NT2/D1 (cell line): ENCODE data around the gene FARP1.
"Not testable (repeated sequence)": the region's sequence is repeated elsewhere in the genome, so short reads cannot be mapped to it uniquely, and the experiment has no call there.

Experiments
- DNase-seq: peaks from one replicate; pipeline ENCODE4 v3.0.0-alpha.2; 2011; ENCODE audit warnings: low read depth, low spot score
- H3K27me3 ChIP-seq: 2 replicates; pipeline ENCODE4 v1.6.0; 2011; ENCODE audit warnings: mild to moderate bottlenecking; ENCODE audit not compliant: insufficient read length, insufficient read depth
- H3K36me3 ChIP-seq: 2 replicates; pipeline ENCODE4 v1.6.1; 2011; ENCODE audit warnings: mild to moderate bottlenecking, low read length, mixed read lengths; ENCODE audit not compliant: insufficient read depth, insufficient read length
- H3K4me1 ChIP-seq: 2 replicates; pipeline ENCODE4 v1.5.1; 2011; ENCODE audit not compliant: insufficient read depth, insufficient read length
- H3K4me3 ChIP-seq: 2 replicates; pipeline ENCODE4 v1.5.1; 2011; ENCODE audit warnings: low read depth; ENCODE audit not compliant: insufficient read length
- H3K9ac ChIP-seq: 2 replicates; pipeline ENCODE4 v1.6.0; 2011; ENCODE audit warnings: low read depth; ENCODE audit not compliant: insufficient read length
- H3K9me3 ChIP-seq: 2 replicates; pipeline ENCODE4 v1.5.1; 2011; ENCODE audit warnings: mild to moderate bottlenecking, low read length; ENCODE audit not compliant: insufficient read depth
- SUZ12 ChIP-seq: IDR thresholded peaks from 2 replicates; pipeline ENCODE4 v1.6.1; 2011; ENCODE audit not compliant: insufficient read length, insufficient read depth; ENCODE audit errors: extremely low read depth
- YY1 ChIP-seq: IDR thresholded peaks from 2 replicates; pipeline ENCODE4 v1.6.1; 2011; ENCODE audit not compliant: insufficient read length, insufficient read depth
- ZNF274 ChIP-seq: IDR thresholded peaks from 2 replicates; pipeline ENCODE4 v1.6.1; 2011; ENCODE audit warnings: mild to moderate bottlenecking, low read depth, low read length

FARP1 gene

GRCh38 chr13:98366443-98366842 lies 223.5 kb downstream of the FARP1 start:
- H3K4me1 ChIP-seq = peaks cover 3% of the 10 kb centered on the region

GRCh38 chr13:98366959-98367358 lies 224.1 kb downstream of the FARP1 start:
- TF ChIP-seq ZNF274 = no peak
- no peak for TF ChIP-seq SUZ12
- TF ChIP-seq YY1 = no peak
- H3K36me3 ChIP-seq = peaks cover 4% of the 10 kb centered on the region
- H3K4me3 ChIP-seq = no peak overlapping the region
- no peak for DNase-seq
- peaks cover 4% of the 10 kb centered on the region for H3K4me1 ChIP-seq
- H3K9me3 ChIP-seq = no peaks in the 10 kb centered on the region
- no peaks in the 10 kb centered on the region for H3K27me3 ChIP-seq
- H3K9ac ChIP-seq = no peak overlapping the region

More at GRCh38 chr13:98366443-98366842, 223.5 kb downstream of the FARP1 start:
- no peaks in the 10 kb centered on the region for H3K9me3 ChIP-seq
- no peak overlapping the region for H3K9ac ChIP-seq
- H3K36me3 ChIP-seq = peaks cover 4% of the 10 kb centered on the region
- H3K27me3 ChIP-seq = no peaks in the 10 kb centered on the region
- DNase-seq = no peak
- TF ChIP-seq YY1 (no peak), SUZ12 (no peak), ZNF274 (no peak)
- no peak overlapping the region for H3K4me3 ChIP-seq

- Histone ChIP-seq H3K9me3 (no peaks in the 10 kb centered on the region), H3K4me3 (no peak overlapping the region), H3K27me3 (no peaks in the 10 kb centered on the region), H3K9ac (no peak overlapping the region), H3K4me1 (peaks cover 6% of the 10 kb centered on the region), H3K36me3 (peaks cover 4% of the 10 kb centered on the region)
- no peak for DNase-seq
- TF ChIP-seq SUZ12 = no peak
- TF ChIP-seq ZNF274 = no peak
- no peak for TF ChIP-seq YY1
These were observed 225.1 kb downstream of the FARP1 start for GRCh38 chr13:98368019-98368418.

GRCh38 chr13:98369520-98369919 lies 226.6 kb downstream of the FARP1 start:
- H3K9me3 ChIP-seq = not testable (repeated sequence)

GRCh38 chr13:98370261-98370660 lies 227.4 kb downstream of the FARP1 start:
- TF ChIP-seq SUZ12 = no peak
- no peak for TF ChIP-seq ZNF274
- TF ChIP-seq YY1 = no peak
- peaks cover 6% of the 10 kb centered on the region for H3K4me1 ChIP-seq
- no peaks in the 10 kb centered on the region for H3K27me3 ChIP-seq
- H3K4me3 ChIP-seq = no peak overlapping the region
- H3K36me3 ChIP-seq = peaks cover 4% of the 10 kb centered on the region
- H3K9me3 ChIP-seq = no peaks in the 10 kb centered on the region; the same call in 1 of the 2 replicates
- no peak for DNase-seq
- no peak overlapping the region for H3K9ac ChIP-seq

More at GRCh38 chr13:98369520-98369919, 226.6 kb downstream of the FARP1 start:
- not testable (repeated sequence) for H3K36me3 ChIP-seq, H3K9ac ChIP-seq, H3K27me3 ChIP-seq, H3K4me1 ChIP-seq, DNase-seq, H3K4me3 ChIP-seq

- no peak for TF ChIP-seq ZNF274
- no peak for TF ChIP-seq YY1
- TF ChIP-seq SUZ12 = no peak
- H3K36me3 ChIP-seq = peaks cover 4% of the 10 kb centered on the region
- no peaks in the 10 kb centered on the region for H3K27me3 ChIP-seq
- no peaks in the 10 kb centered on the region; the same call in 1 of the 2 replicates for H3K9me3 ChIP-seq
- H3K9ac ChIP-seq = no peak overlapping the region
- no peak overlapping the region for H3K4me3 ChIP-seq
- H3K4me1 ChIP-seq = peaks cover 6% of the 10 kb centered on the region
- no peak for DNase-seq
These were observed 228.1 kb downstream of the FARP1 start for GRCh38 chr13:98370806-98371515.

GRCh38 chr13:98371516-98372023 lies 228.7 kb downstream of the FARP1 start:
- H3K9me3 ChIP-seq = no peaks in the 10 kb centered on the region; the same call in 1 of the 2 replicates
- no peak overlapping the region for H3K4me3 ChIP-seq
- TF ChIP-seq SUZ12 (no peak), ZNF274 (no peak), YY1 (no peak)
- no peaks in the 10 kb centered on the region for H3K27me3 ChIP-seq
- peaks cover 6% of the 10 kb centered on the region for H3K4me1 ChIP-seq
- H3K9ac ChIP-seq = no peak overlapping the region
- no peak for DNase-seq
- peaks cover 4% of the 10 kb centered on the region for H3K36me3 ChIP-seq
